LNCAP (cell line): Measurements from ENCODE around the gene RABGEF1.

Source experiments
- CTCF ChIP-seq: fragments of 450-650 bp; IDR thresholded peaks from 2 replicates; pipeline ENCODE4 v1.5.1; 2017; ENCODE audit warnings: mild to moderate bottlenecking

Gene RABGEF1

DNA sequence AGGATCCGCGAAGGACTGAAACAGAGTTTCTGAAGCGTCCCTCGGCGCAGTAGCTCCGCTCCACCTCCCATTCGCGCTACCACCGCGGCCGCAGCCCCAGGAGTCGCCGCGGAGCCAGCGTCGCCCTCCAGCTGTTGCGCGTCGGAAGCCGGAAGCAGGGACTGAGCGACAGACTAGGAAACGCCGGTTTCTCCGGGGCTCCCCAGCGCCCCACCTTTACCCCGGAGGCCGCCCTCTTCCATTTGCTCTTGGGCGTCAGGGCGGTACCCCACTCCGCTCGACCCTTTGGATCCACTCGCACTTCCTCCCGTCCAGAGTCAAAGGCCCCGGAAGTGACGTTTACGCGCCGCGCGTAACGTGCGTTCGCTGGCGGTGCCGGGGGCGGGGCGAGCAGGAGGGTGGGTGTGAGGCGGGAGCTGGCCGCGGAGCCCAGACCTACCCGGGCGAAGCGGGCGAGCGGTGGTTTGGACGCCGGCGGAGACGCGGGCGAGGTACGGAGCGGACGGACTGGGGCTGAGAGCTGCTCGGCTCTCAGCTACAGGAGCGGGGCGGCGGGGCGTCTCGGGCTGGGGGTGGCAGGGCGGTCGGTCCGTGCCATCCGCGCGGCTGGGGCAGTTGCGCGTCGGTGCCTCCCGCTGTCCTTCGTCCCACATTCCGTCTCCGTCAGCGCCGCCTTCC, at the start of gene RABGEF1:
Gene RABGEF1, plus strand, starts transcription at position 432 of the 678 bp plus-strand sequence. CDS start 31,167 bp downstream, outside the sequence.
- no peak for TF ChIP-seq CTCF

DNA sequence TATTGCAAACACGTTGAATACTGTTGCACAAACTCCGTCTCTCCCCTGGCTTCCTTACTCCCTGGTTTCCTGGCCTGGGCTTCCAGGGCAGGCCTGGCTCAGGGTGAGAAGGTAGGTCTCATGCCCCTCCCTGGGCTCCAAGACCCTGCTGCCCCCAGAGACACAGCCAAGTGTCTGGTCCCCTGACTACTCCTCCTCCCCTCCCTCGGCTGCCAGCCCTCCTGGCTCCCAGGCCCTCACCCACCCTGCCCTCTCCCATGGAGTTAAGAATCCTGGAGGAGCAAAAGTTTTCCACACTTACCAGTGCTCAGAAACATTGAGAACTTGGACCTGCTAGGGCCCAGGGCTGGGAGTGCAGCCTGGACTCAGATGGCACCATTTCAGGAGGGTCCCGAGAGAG, 47.2 kb upstream of the RABGEF1 start:
- TF ChIP-seq CTCF: no peak

GRCh38 chr7:66694286-66694685, 46.2 kb upstream of the RABGEF1 start:
- no peak for TF ChIP-seq CTCF

GRCh38 chr7:66696774-66697191, 43.8 kb upstream of the RABGEF1 start:
- TF ChIP-seq CTCF: no peak

- no peak for TF ChIP-seq CTCF
These were observed 42.8 kb upstream of the RABGEF1 start for GRCh38 chr7:66697449-66698438.

DNA sequence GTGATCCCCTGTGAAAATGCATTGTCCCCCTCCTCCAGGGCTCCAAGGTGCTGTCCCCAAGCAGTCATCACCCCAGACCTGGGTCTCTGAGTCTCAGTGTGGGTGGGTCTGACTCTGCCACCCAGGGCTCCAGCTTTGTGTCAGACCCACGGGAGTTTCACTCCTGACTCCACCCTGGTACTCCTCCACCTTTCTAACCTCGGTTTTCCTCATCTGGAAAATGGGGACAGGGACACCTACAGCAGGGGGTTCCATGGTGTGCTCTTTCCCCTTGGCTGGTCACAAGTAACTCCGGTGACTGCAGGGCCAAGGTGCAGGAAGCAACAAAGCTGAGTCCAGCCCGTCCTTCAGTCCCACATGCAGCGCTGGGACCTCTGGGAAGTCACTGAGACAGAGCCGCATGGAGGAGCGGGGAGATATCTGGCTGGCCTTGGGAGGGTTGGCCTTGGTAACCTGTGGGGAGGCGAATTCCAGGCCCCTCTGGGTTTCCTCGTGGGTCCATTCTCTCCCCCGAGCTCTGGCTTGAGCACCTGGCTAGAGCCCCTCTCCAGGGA, 41.8 kb upstream of the RABGEF1 start:
- TF ChIP-seq CTCF: no peak

- TF ChIP-seq CTCF: no peak
These were observed 40.5 kb upstream of the RABGEF1 start for GRCh38 chr7:66699998-66700397.
